ENCODE data around the gene MCCC1. TPM values are rescaled to one million over a fixed set of nuclear protein-coding genes. Genes with fewer than 3 reads are reported as not detected.

The MCCC1 gene
- polyA plus RNA-seq, 1 experiment: 19.0 TPM

GRCh38 chr3:182979674-182980191 is 119.6 kb downstream of the MCCC1 start:
- POLR2A ChIA-PET: no interaction called here
- CTCF ChIA-PET: no interaction called here
- no peak for TF ChIP-seq CTCF (IDR thresholded peaks at IDR 0.05; ENCODE audit: low read depth, low read length)
- Histone ChIP-seq H3K4me3 (ENCODE audit: low read depth, low read length) (peak overlapping the region; percentile 65), H3K9me3 (ENCODE audit: control insufficient read depth, insufficient read depth, low read length) (no peaks in the 10 kb centered on the region), H3K27me3 (ENCODE audit: control insufficient read depth, insufficient read depth, low read length) (no peaks in the 10 kb centered on the region), H3K27ac (ENCODE audit: low read depth, low read length) (no peak overlapping the region)
- DNase-seq (ENCODE audit: low read depth, low spot score): no peak

GRCh38 chr3:182979103-182979673 is 120.1 kb downstream of the MCCC1 start:
- ChIA-PET CTCF (no interaction called here), POLR2A (no interaction called here)
- no peaks in the 10 kb centered on the region for H3K9me3 ChIP-seq (ENCODE audit: control insufficient read depth, insufficient read depth, low read length)
- peak overlapping the region; percentile 65 for H3K4me3 ChIP-seq (ENCODE audit: low read depth, low read length)
- no peaks in the 10 kb centered on the region for H3K27me3 ChIP-seq (ENCODE audit: control insufficient read depth, insufficient read depth, low read length)
- no peak for TF ChIP-seq CTCF (IDR thresholded peaks at IDR 0.05; ENCODE audit: low read depth, low read length)
- no peak for DNase-seq (ENCODE audit: low read depth, low spot score)
- H3K27ac ChIP-seq (ENCODE audit: low read depth, low read length): no peak overlapping the region

GRCh38 chr3:182978387-182978786 is 120.9 kb downstream of the MCCC1 start:
- ChIA-PET CTCF (no interaction called here), POLR2A (no interaction called here)
- Histone ChIP-seq H3K9me3 (ENCODE audit: control insufficient read depth, insufficient read depth, low read length) (no peaks in the 10 kb centered on the region), H3K27me3 (ENCODE audit: control insufficient read depth, insufficient read depth, low read length) (no peaks in the 10 kb centered on the region), H3K27ac (ENCODE audit: low read depth, low read length) (no peak overlapping the region), H3K4me3 (ENCODE audit: low read depth, low read length) (peak overlapping the region; percentile 0; the same call in 1 of the 2 replicates)
- no peak for DNase-seq (ENCODE audit: low read depth, low spot score)
- TF ChIP-seq CTCF (IDR thresholded peaks at IDR 0.05; ENCODE audit: low read depth, low read length): no peak

- CTCF ChIA-PET: no interaction called here
- Histone ChIP-seq H3K4me3 (ENCODE audit: low read depth, low read length) (no peak overlapping the region), H3K9me3 (ENCODE audit: control insufficient read depth, insufficient read depth, low read length) (no peaks in the 10 kb centered on the region), H3K27ac (ENCODE audit: low read depth, low read length) (no peak overlapping the region), H3K27me3 (ENCODE audit: control insufficient read depth, insufficient read depth, low read length) (no peaks in the 10 kb centered on the region)
- no peak for TF ChIP-seq CTCF (IDR thresholded peaks at IDR 0.05; ENCODE audit: low read depth, low read length)
- POLR2A ChIA-PET: no interaction called here
- no peak for DNase-seq (ENCODE audit: low read depth, low spot score)
Observed at GRCh38 chr3:182973047-182973446, 126.2 kb downstream of the MCCC1 start.

GRCh38 chr3:182972387-182972786 is 126.9 kb downstream of the MCCC1 start:
- H3K4me3 ChIP-seq (ENCODE audit: low read depth, low read length): no peak overlapping the region
- TF ChIP-seq CTCF (IDR thresholded peaks at IDR 0.05; ENCODE audit: low read depth, low read length): no peak
- H3K27me3 ChIP-seq (ENCODE audit: control insufficient read depth, insufficient read depth, low read length): no peaks in the 10 kb centered on the region
- H3K9me3 ChIP-seq (ENCODE audit: control insufficient read depth, insufficient read depth, low read length): no peaks in the 10 kb centered on the region
- H3K27ac ChIP-seq (ENCODE audit: low read depth, low read length): no peak overlapping the region
- CTCF ChIA-PET: no interaction called here
- DNase-seq (ENCODE audit: low read depth, low spot score): no peak
- POLR2A ChIA-PET: no interaction called here
